CD1c-positive myeloid dendritic cell (primary cell): ENCODE data around the gene TMEM145.
A peak's percentile ranks its signal among the peaks of the same experiment; 100 is the strongest.

Experiments used
- DNase-seq: peaks from one replicate; pipeline ENCODE4 v3.0.0-alpha.2; 2016; ENCODE audit errors: extremely low spot score

Gene TMEM145

DNA sequence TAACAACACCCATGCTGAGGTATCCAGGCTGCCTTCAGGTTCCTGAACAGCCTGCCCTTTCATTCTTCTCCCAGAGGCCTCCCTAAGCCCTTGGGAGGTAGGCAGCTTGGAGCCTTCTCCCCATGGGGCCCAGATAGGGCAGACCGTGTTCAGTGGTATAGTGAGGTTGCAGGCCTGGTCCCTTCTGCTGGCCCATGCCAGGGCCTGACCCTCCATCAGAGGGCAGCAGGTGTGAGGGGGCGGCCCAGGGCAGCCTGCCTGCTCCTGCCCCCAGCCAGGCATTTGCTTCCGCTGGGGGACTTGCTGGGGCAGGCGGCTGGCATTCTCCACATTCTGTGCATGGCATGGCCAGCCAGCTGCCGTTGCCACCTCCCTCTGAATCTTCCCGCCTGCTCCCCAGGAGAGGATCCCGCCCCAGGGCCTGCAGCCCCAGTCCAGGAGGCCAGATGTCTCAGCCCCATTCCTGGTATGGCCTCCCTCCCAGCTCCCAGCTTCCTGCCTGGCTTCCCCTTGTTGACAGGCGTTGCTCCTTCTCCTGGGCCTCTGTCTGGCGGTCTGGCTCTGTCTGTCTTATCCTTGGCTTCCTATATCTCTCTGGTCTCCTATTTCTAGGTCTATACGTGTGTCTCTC is 35.2 kb upstream of the TMEM145 start:
- no peak for DNase-seq

DNA sequence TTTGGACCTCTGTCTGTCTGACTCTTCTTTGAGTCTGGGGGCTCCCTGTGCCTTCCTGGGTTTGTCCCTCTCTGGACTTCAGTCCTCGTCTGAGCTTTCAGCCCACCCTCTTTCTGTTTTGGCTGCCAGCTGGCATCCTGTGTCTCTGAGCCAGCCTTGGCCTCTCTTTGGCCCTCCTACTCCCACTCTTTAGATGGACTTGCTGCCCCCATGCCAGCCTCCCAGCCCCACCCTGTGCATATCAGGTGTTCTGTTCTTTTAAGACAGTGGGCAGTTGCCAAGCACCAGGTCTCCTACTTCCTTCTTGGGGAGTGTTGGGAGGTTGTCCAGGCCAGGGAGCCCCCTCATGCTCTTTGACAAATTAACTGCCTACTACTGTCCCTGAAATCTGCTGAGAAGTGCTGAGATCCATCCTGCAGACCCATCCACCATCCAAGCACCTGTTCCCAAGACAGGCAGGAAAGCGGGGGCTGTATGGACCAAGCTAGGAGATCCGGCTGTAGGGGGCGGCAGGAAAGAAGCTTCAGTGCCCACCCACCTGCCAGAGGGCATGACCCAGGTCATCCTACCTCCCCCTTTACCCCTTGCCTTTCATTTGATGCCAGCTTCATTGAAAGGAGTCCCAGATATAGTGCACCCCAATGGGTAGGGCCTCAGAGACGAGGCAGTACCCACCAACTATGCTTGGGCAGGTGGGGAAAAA is 34.5 kb upstream of the TMEM145 start:
- DNase-seq = no peak

DNA sequence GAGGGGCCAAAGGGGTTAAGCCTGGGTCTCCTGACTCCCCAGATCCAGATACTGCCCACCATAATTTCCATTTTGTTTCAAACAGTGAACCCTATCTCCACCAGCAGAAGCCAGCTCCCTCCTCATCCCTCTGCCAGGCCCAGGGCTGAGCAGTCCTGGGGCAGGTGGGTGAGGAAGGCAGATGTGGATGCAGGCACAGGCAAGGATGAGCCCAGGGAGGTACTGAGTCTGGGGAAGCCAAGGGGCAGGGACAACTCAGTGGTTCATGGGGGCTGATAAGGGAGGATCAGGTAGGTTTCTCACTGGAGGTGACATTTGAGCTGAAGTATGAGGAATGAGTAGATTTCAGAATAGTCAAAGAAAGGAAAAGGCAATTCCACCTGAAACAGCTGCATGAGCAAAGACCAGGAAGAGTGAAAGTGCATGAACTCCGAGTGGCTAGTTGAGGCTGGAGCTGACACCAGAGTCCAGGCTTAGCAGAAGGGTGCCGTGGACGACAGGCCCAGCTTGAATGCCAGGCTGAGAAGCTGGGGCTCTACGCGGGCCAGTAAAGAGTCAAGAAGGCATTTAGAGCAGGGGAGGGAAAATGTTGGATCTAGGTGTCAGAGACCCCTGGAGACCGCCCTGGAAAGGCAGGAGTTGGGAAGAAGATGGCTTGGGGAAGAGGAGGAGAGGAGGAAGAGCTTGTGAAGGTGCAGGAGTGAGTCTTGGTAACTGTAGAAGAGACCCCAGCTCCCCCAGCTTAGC is 33.8 kb upstream of the TMEM145 start:
- no peak for DNase-seq

GRCh38 chr19:42279902-42280814 is 33.0 kb upstream of the TMEM145 start:
- DNase-seq = peak; percentile 80

GRCh38 chr19:42280815-42281145 is 32.3 kb upstream of the TMEM145 start:
- peak; percentile 33 for DNase-seq

- no peak for DNase-seq
Observed at GRCh38 chr19:42281146-42281826, 31.8 kb upstream of the TMEM145 start.

- DNase-seq = peak; percentile 30
Observed at GRCh38 chr19:42281827-42282762, 31.0 kb upstream of the TMEM145 start.

- no peak for DNase-seq
Observed at GRCh38 chr19:42282819-42283187, 30.3 kb upstream of the TMEM145 start.

- peak; percentile 98 for DNase-seq
Observed at GRCh38 chr19:42283188-42284065, 29.7 kb upstream of the TMEM145 start.

DNA sequence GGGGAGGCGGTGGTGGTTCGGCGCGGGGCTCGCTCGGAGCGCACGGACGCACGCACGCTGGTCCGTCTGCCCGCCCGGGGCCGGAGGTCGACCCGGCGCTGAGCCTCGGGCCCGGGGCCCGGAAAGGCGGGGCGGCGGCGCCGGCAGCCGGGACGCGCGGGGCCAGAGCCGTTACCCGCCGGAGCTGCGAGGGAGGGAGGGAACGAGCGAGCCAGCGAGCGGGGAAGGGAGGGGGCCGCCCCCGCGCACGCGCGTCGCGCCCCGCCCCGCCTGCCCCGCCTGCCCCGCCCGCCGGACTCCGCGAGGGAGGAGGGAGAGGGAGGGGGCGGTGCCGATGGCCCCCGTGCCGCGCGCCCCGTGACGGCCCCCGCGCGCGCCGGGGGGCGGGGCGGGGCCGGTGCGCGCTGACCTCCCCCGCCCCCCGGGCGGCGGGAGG is 29.0 kb upstream of the TMEM145 start:
- peak; percentile 88 for DNase-seq

- DNase-seq = no peak
Observed at GRCh38 chr19:42284591-42285341, 28.3 kb upstream of the TMEM145 start.

GRCh38 chr19:42285541-42285941 is 27.6 kb upstream of the TMEM145 start:
- peak; percentile 49 for DNase-seq

DNA sequence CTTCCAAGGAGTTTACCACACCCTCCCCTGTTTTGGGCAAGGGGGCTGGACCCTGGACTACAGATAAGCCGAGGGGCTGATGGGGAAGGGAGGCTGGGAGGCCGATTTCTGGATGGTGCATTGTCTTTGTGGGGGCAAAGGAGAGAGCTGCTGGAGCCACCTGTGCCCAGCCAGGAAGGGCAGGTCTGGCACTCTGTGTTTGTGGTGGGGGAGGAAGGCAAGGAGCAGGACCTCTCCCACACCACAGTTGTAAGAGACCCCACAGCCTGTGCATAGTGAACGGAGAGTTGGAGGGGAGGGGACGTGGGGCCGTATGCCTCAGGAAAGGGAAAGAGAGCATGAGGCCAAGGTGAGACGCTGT is 27.1 kb upstream of the TMEM145 start:
- no peak for DNase-seq

DNA sequence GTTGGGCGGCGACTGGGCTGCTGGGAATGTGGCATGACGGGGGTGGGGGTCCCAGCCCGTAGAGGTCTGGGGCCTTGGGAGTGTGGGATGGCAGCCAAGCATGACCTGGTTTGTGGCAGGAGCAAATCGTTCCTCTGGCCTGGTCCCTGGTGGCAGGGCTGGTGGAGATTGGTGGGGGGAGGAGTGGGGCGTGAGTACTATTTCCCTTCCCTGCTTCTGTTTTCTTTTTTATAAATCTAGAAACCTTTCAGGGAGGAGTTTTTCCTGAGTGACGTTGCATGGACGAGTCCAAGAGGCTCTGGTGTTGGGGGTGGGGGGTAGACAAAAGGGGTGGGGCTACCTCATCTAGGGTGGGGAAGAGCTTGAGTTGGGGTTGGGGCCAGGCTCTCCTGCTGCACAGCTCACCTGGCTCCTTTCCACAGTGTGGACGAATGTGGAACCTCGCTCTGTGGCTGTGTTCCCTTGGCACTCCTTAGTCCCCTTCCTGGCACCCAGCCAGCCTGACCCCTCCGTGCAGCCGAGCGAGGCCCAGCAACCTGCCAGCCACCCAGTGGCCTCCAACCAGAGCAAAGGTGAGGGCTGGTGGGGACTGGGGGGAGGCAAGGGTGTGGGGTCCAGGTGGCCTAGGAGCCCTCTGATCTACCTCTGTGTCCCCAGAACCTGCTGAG is 26.6 kb upstream of the TMEM145 start:
- DNase-seq = peak; percentile 45

GRCh38 chr19:42287017-42287826 is 25.9 kb upstream of the TMEM145 start:
- DNase-seq = no peak

GRCh38 chr19:42287827-42288107 is 25.3 kb upstream of the TMEM145 start:
- DNase-seq = no peak

GRCh38 chr19:42288387-42288786 is 24.7 kb upstream of the TMEM145 start:
- peak; percentile 49 for DNase-seq
